ENCODE data around the gene BDKRB1.
"Not testable (repeated sequence)": the region's sequence is repeated elsewhere in the genome, so short reads cannot be mapped to it uniquely, and the experiment has no call there.

The BDKRB1 gene

DNA sequence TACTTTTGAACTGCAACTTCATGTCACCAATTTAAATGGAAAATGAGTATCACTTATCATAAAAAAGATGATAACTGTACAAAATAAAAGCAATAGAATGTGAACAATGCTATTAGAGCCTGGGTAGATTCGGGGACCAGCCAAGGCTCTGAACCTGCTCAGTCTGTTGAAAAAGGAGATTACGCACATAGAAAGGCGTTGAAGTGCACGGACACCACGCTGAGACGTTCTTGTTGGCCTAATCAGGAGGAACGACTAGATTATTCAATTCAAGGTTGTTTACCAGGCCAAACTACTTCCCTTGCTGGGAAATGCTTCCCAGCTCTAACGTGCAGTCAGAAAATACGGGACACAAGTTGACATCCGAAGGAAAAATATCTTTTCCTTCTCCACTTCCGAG, 23.5 kb upstream of the BDKRB1 start:
- in situ Hi-C loops (cut with HindIII; ENCODE audit: low sequenced_read_pairs) = no loop called here

- in situ Hi-C loops (cut with HindIII; ENCODE audit: low sequenced_read_pairs) = no loop called here
These were observed 22.3 kb upstream of the BDKRB1 start for GRCh38 chr14:96233661-96234060.

- in situ Hi-C loops (cut with HindIII; ENCODE audit: low sequenced_read_pairs) = no loop called here
These were observed 20.6 kb upstream of the BDKRB1 start for GRCh38 chr14:96235426-96235825.

GRCh38 chr14:96237641-96238040, 18.4 kb upstream of the BDKRB1 start:
- in situ Hi-C loops (cut with HindIII; ENCODE audit: low sequenced_read_pairs) = no loop called here

- in situ Hi-C loops (cut with HindIII; ENCODE audit: low sequenced_read_pairs) = no loop called here
These were observed 17.2 kb upstream of the BDKRB1 start for GRCh38 chr14:96238676-96239265.

- in situ Hi-C loops (cut with HindIII; ENCODE audit: low sequenced_read_pairs) = no loop called here
These were observed 16.3 kb upstream of the BDKRB1 start for GRCh38 chr14:96239711-96240141.

DNA sequence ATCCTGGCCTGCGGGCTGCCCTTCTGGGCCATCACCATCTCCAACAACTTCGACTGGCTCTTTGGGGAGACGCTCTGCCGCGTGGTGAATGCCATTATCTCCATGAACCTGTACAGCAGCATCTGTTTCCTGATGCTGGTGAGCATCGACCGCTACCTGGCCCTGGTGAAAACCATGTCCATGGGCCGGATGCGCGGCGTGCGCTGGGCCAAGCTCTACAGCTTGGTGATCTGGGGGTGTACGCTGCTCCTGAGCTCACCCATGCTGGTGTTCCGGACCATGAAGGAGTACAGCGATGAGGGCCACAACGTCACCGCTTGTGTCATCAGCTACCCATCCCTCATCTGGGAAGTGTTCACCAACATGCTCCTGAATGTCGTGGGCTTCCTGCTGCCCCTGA, 15.4 kb upstream of the BDKRB1 start:
- in situ Hi-C loops (cut with HindIII; ENCODE audit: low sequenced_read_pairs) = no loop called here

DNA sequence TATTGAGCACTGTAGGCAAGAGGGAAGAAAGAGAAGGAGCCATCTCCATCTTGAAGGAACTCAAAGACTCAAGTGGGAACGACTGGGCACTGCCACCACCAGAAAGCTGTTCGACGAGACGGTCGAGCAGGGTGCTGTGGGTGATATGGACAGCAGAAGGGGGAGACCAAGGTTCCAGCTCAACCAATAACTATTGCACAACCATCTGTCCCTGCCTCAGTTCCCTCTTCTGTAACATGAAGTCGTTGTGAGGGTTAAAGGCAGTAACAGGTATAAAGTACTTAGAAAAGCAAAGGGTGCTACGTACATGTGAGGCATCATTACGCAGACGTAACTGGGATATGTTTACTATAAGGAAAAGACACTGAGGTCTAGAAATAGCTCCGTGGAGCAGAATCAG, 13.9 kb upstream of the BDKRB1 start:
- in situ Hi-C loops (cut with HindIII; ENCODE audit: low sequenced_read_pairs) = no loop called here

DNA sequence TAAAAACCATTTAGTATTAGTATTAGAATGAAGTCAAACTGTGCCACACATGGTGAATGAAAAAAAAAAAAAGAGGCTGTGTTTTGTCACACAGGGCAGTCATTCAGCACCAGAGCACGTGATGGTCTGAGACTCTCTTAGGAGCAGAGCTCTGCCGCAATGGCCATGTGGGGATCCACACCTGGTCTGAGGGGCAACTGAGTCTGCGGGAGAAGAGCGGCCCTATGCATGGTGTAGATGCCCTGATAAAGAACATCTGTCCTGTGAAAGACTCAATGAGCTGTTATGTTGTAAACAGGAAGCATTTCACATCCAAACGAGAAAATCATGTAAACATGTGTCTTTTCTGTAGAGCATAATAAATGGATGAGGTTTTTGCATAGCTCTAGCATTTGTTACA, 12.2 kb upstream of the BDKRB1 start:
- in situ Hi-C loops (cut with HindIII; ENCODE audit: low sequenced_read_pairs) = no loop called here

DNA sequence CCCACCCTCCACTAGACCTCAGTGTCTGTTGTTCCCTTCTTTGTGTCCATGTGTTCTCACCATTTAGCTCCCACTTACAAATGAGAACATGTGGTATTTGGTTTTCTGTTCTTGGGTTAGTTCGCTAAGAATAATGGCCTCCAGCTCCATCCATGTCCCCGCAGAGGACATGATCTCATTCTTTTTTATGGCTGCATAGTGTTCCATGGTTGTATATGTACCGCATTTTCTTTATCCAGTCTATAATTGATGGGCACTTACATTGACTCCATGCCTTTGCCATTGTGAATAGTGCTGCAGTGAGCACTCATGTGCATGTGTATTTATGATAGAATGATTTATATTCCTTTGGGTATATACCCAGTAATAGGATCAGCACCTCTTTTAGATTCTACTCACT, 10.9 kb upstream of the BDKRB1 start:
- in situ Hi-C loops (cut with HindIII; ENCODE audit: low sequenced_read_pairs) = not testable (repeated sequence)

DNA sequence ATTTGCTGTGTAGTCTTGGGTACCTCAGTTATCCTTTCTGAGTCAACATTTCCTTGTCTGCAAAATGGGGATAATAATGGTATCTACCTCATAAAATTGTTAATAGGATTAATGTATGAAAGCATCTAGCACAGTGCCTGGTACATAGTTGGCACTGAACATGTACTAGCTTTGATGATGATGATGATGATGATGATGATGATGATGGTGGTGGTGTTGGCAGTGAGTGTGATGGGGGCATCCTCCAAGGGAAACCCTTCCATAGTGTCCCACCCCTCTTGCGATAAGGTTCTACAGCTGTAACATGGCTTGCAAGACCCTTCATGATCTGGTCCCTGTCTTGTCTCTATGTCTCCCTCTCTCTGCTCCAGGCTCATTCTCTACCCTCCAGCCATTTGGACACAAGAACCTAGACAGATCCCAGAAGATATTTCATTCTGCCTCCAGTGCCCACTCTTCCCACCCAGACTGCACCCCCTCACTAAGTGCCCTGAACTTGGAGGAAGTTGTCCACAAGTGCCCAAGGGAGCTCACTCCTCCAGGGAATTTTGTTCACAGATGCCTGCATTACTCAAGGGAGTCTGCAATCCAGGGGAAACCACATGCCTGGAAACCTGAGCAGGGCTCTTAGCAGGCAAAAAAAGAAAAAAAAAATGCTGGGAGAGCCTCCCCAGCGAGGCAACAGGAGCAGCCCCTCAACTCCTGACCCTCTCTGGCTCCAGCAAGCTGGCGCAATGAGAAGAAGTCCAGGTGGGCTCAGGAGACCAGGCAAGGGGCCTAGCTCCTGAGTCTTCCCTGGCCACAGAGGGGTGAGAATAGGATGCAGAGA, 10.1 kb upstream of the BDKRB1 start:
- in situ Hi-C loops (cut with HindIII; ENCODE audit: low sequenced_read_pairs) = no loop called here

DNA sequence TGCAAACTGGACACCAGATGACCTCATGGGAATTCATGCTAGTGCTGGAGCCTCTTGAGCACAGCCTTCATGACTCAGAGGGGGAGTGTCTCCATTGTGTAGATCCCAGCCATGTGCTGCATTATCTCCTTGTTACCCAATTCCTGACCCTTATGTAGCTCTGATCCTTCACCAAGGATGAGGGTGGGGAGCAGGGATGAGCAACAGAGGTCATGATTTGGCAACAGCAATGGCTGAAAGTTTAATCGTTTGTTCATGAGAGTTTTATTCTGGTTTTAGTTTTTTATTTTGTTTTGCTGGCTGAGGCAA, 9.5 kb upstream of the BDKRB1 start:
- in situ Hi-C loops (cut with HindIII; ENCODE audit: low sequenced_read_pairs) = no loop called here

GRCh38 chr14:96247031-96247430, 9.0 kb upstream of the BDKRB1 start:
- in situ Hi-C loops (cut with HindIII; ENCODE audit: low sequenced_read_pairs) = no loop called here

- in situ Hi-C loops (cut with HindIII; ENCODE audit: low sequenced_read_pairs) = no loop called here
These were observed 7.0 kb upstream of the BDKRB1 start for GRCh38 chr14:96249029-96249428.

DNA sequence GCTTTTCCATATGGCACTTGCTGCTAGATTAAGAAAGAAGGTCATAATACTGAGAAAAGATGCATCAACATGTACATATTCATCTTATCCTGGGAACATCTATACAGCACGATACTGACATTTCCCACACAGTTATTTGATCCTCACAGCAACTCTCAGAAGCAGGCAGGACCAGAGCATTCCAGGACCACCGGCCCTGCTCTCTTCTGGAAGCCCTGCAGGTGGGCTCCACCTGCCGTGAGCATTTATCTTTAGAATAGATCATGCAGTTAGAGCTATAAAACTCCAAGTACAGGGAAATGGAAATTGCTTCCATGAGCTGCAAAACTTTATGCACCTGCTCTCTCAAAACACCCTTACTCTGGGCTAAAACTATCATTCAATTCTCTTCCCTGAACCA, 5.5 kb upstream of the BDKRB1 start:
- in situ Hi-C loops (cut with HindIII; ENCODE audit: low sequenced_read_pairs) = no loop called here

- in situ Hi-C loops (cut with HindIII; ENCODE audit: low sequenced_read_pairs) = no loop called here
These were observed 4.3 kb upstream of the BDKRB1 start for GRCh38 chr14:96251656-96252155.

DNA sequence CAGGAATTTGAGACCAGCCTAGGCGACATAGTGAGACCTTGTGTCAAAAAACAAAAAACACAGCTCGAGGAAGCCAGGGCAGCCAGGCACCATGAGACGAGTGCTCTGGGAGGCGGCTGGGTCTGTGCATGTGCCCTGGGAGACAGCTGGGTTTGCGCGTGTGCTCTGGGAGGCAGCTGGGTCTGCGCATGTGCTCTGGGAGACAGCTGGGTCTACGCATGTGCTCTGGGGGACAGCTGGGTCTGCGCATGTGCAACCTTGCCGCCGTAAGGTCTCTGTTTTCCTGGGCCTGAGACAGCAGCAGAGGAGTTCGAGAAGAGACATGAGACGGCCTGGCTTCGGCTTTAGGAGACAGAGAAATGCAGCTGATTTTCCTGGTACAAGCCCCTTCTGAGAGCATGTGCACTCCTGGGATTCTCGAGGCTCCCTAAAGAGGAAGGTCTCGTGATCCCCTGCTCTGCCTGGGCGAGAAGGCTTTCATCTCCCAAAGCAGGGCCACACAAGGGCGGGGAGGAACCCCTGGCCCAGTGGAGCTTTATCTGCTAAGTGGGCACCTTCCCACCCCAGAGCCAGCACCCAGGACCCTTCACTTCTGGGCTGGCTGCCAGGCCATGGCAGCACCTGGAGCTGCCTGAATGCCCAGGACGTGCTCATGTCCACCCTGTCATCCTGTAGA, 3.5 kb upstream of the BDKRB1 start:
- in situ Hi-C loops (cut with HindIII; ENCODE audit: low sequenced_read_pairs) = no loop called here

DNA sequence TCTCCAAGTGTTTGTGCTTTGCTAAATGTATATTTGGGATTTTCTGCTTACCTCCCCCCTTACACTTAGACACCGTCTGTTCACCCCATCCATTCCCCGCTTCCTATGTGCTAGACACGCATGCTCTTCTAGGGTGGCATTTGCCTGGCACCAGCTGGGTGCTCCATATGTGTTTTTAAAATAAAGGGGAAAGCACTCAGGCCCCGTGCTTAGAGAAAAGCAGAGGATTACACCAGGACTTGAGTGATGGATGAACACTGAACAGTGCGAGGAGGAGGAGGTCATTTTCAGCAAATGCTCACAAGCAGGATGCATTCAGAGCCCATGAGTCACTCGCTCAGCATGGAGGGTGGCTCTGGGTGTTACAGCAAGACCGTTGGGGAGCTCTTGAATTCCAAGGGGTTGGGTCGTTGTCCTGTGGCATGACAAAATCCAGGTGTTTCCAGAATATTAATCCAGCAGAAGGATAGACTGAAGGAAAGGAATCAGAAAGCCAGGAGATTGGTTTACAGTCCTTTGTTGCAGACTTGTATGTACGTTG, 2.9 kb upstream of the BDKRB1 start:
- in situ Hi-C loops (cut with HindIII; ENCODE audit: low sequenced_read_pairs) = no loop called here

DNA sequence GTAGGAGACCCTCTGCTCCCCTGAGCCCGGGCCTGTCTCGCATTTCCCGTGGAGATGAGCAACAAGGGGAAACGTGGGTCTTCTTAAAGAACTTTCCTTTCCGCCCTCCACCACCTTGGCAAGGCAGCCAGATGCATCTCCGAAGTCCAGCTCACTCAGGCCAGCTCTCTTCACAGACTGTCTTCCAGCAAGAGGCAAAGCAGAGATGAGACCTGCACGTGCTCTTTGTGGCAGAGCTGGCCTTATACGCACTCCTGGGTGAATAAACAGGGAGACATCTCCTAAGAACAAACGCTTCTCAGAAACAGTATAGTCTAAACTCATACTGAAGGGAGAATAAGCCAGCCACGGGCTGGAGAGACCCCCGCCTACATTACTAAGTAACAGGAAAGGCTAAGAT, 1.3 kb upstream of the BDKRB1 start:
- in situ Hi-C loops (cut with HindIII; ENCODE audit: low sequenced_read_pairs) = no loop called here

- in situ Hi-C loops (cut with HindIII; ENCODE audit: low sequenced_read_pairs) = no loop called here
These were observed 397 bp downstream of the BDKRB1 start for GRCh38 chr14:96256407-96256806.

DNA sequence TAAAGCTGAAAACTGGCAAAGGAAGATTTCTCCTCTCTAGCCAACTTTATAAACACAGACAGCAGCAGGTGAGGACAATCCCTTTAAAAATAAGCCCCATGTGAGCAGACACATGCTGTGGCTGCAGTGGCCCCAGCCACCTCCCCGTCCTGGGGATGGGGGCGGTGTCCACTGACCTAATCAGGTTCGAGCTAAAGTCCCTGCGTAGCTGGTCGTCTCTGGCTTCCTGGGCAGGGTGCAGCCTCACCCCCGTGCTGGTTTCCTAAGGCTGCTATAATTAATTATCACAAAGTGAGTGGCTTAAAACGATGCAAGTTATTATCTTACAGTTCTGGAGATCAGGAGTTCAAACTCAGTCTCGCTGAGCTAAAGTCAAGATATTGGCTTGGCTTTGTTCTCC, 1.0 kb downstream of the BDKRB1 start:
- in situ Hi-C loops (cut with HindIII; ENCODE audit: low sequenced_read_pairs) = no loop called here

GRCh38 chr14:96257900-96258299, 1.9 kb downstream of the BDKRB1 start:
- in situ Hi-C loops (cut with HindIII; ENCODE audit: low sequenced_read_pairs) = no loop called here
